ENCODE data around the gene KLHL3.

KLHL3 gene

DNA sequence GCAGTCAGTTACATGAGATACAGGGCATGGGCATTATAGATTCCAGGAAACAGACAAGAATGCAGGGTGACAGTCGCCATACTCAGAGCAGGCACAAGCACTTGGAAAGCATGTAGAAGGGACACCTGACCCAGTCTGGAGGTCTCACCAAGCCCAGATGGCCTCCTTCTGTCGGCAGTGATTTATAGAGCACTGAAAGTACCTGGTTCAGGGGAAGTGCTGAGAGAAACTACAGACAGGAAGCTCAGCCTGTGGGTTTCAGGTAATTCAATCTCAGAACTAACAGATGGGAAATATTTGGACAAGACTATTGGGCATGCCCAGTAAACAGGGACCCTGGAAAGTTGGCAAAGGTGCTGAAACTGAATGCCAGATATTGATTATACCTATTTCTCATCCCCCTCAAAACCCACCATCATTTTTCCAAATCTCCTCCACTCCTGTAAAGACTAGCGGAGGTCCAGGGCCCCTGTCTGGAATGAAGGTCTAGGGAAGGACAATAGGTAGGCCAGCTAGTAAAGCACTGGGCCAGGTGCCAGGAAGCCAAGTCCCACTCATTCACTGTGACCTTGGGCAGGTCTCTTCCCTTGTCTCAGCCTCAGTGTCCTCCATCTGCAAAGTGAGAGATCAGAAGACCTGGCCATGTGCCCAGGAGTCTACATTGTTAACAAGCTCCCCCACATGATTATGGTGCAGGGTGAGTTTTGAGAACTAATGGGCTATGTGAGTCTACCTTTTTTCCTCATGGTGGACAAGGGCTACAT is 26.9 kb downstream of the KLHL3 start:
- no peak for DNase-seq (ENCODE audit: low spot score)

- no peak for DNase-seq (ENCODE audit: low spot score)
Observed at GRCh38 chr5:137708062-137708461, 27.8 kb downstream of the KLHL3 start.

DNA sequence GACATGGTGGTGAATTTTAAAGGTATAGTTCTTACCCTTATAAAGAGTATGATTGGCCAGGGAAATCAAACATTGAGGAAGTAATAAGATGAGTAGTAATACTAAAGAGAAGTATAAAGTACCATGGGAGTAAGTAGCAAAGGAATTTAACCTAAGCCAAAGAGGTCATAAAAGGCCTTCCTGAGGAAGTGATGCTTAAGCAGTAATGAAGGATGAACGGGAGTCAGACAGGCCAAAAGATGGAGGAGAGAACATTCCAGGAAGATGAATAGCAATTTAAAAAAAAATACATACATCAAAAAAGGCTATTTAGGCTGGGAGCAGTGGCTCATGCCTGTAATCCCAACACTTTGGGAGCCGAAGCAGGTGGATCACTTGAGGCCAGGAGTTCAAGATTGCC is 29.0 kb downstream of the KLHL3 start:
- DNase-seq (ENCODE audit: low spot score) = no peak

DNA sequence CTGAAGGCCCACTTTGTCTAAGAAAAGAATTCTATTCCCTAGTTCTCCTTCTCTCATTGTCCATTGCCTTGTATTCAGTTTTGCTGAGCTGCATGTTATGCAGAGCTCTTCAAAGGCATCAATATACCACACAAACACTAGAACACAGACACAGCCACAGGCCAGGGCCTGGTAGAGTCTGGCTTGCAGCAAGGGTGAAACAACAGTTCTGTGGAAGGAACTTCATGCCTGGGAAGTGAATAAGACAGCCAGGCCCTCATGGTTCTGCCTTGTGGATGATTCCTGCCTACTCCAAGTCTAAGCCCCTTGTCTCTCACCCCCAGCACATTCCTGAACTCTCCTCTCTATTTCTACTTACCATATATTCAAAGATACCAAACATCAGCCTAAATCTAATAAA is 30.8 kb downstream of the KLHL3 start:
- DNase-seq (ENCODE audit: low spot score) = no peak

- no peak for DNase-seq (ENCODE audit: low spot score)
Observed at GRCh38 chr5:137703565-137703964, 32.3 kb downstream of the KLHL3 start.

GRCh38 chr5:137700282-137700680 is 35.6 kb downstream of the KLHL3 start:
- no peak for DNase-seq (ENCODE audit: low spot score)

DNA sequence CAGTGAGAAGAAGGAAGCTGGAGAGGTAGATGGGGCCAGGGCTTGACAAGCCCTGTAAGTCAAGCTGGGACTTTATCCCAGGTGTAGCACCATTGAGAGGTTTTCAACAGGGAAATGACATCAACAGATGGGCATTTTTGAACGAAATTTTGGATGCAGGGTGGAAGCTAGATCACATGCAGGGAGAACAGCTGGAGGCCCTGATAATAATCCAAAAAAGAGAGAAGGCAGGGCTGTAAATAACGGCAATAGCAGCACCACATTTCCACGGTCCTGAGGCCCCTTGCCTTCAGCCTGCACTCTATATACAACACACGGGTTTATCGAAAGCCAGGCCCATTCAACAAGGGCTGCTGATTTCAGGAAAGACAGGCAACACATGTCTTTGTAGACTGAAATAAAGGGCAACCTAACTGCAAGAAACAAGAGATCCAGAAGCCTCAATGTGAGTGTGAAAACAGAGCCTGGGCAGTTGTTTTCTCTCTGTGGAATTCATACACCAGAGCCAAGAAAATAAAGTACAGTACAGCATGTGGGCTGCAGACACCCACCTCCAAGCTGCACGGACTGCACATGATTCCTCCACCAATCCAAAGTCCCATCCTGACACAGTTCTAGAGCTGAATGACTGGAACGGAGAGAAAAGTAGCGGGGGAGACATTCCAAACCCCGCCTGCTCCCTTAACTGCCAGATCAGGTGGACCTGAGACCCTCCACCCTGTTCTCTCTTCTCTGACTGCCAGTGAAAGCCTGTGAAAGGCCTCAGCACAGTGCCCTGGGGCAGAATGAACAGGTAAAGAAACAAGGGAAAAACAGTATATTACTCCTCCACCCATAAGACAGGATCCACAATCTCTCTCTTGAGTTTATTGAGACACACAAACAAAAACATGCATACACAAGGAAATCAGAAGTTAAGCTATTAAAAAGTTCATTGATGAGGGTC is 36.3 kb downstream of the KLHL3 start:
- DNase-seq (ENCODE audit: low spot score) = no peak

GRCh38 chr5:137696481-137696880 is 39.4 kb downstream of the KLHL3 start:
- DNase-seq (ENCODE audit: low spot score) = no peak

GRCh38 chr5:137695651-137696428 is 40.0 kb downstream of the KLHL3 start:
- DNase-seq (ENCODE audit: low spot score) = no peak

DNA sequence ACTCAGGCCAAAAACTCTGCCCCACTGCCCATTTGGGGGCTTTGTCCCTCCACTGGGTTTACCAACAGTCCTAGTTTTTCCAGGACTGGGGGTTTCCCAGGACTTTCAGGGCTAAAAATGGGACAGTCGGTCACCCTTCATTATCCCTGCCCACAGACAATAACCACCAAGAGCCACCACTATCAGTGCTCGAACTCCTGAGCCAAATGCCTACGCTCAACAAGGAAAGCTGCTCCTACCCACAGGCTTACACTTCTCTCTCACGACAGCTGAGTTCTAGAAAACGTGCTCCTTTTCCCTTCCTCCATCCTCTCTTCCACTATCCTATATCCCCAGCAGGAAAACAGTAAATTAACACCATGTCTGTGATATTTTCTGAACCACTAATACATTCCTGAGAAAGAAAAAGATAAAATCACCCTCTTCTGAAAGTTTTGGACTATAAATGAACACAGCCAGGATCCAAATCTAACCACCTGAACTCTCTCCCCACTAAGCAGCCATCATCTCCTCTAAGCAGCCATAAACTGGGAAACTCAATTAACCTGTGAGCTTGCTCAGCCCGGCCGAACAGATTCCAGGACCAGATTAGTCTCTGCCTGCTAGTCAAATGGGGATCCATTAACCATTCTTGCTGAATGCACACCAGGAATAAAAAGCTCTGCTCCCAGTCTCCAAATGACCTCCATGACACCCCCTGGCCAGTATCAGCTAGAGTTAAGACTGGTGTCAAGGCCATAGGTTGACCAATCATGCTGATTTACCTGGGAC is 41.8 kb downstream of the KLHL3 start:
- no peak for DNase-seq (ENCODE audit: low spot score)

DNA sequence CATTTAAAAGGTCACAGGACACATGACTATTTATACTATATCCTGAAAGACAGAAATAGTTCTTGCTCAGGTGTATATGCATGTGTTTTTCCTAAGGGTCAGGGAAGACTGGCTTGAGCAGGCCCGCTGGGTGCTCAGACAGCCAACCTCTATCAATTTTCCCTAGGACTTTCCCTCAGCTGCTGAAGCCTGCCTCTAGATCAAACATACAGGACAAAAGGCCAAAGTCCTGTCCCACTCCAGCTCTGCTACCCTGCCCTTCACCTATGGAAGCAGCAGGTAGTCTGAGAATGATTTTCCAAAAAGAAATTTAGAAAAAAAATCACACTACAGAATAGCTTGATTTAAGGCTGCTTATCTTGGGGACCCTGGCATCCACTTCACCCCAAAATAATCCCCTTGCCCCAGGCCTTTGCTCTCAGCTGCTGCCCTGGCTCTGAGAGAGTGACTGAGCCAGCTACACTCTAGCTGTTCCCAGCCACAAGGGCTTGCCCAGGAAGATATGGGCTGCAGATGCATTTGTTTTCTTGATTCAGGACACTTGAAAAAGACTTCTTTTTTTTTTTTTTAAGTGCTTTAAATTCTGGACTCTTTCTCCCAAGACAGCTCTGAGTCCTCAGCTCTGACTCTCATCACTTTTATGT is 42.5 kb downstream of the KLHL3 start:
- DNase-seq (ENCODE audit: low spot score) = no peak

- no peak for DNase-seq (ENCODE audit: low spot score)
Observed at GRCh38 chr5:137689306-137689705, 46.6 kb downstream of the KLHL3 start.

- no peak for DNase-seq (ENCODE audit: low spot score)
Observed at GRCh38 chr5:137688210-137688840, 47.6 kb downstream of the KLHL3 start.

- DNase-seq (ENCODE audit: low spot score) = no peak
Observed at GRCh38 chr5:137684761-137685160, 51.1 kb downstream of the KLHL3 start.

GRCh38 chr5:137681191-137681590 is 54.7 kb downstream of the KLHL3 start:
- no peak for DNase-seq (ENCODE audit: low spot score)

- DNase-seq (ENCODE audit: low spot score) = no peak
Observed at GRCh38 chr5:137679910-137680309, 56.0 kb downstream of the KLHL3 start.

GRCh38 chr5:137679195-137679594 is 56.7 kb downstream of the KLHL3 start:
- DNase-seq (ENCODE audit: low spot score) = no peak

GRCh38 chr5:137672881-137673280 is 63.0 kb downstream of the KLHL3 start:
- DNase-seq (ENCODE audit: low spot score) = no peak

- DNase-seq (ENCODE audit: low spot score) = no peak
Observed at GRCh38 chr5:137672001-137672400, 63.9 kb downstream of the KLHL3 start.

DNA sequence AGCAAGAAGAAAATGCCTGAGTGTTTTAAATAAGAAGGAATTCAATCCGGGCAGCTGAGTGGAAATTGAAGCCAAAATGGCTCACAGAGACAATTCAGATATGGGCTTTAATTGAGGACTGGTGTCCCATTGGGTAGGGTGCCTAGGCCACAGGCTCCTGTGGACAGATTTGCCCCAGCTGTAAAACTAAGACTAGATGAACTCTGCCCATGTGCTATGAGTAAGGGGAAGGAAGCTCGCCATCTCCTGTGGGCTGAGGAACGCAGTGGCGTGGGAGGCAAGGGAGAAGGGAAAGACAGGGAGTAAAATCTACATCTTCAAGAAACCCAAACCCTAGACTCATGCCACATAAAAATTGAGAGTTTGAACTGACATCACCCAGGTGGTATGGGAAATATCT is 66.1 kb downstream of the KLHL3 start:
- DNase-seq (ENCODE audit: low spot score) = no peak

DNA sequence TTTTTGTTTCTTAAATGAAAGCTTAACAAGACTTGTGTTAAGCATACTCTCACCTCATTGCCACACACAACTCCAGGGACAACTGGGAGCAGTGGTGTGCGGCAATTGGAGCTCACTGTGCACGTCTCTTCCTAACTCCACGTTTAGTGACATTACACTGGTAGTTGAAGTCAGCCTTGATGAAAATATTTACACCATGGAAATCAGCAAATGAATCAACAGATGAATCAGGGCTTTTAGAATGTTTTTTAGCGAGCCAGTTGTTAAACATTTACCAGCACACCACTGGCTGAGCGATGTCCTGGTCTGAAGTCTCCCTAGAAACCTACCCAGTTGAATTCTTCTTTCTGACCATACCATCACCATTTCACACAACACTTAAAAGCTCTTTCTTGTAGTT is 67.3 kb downstream of the KLHL3 start:
- no peak for DNase-seq (ENCODE audit: low spot score)
